G401.6 (cell line): ENCODE data around the gene UBE2R2.

Experiments
- FAIRE-seq: peaks from 2 replicates; lab custom pipeline; 2012; peaks lifted over from hg19 to GRCh38; lab: Jason Lieb, UNC

The UBE2R2 gene

DNA sequence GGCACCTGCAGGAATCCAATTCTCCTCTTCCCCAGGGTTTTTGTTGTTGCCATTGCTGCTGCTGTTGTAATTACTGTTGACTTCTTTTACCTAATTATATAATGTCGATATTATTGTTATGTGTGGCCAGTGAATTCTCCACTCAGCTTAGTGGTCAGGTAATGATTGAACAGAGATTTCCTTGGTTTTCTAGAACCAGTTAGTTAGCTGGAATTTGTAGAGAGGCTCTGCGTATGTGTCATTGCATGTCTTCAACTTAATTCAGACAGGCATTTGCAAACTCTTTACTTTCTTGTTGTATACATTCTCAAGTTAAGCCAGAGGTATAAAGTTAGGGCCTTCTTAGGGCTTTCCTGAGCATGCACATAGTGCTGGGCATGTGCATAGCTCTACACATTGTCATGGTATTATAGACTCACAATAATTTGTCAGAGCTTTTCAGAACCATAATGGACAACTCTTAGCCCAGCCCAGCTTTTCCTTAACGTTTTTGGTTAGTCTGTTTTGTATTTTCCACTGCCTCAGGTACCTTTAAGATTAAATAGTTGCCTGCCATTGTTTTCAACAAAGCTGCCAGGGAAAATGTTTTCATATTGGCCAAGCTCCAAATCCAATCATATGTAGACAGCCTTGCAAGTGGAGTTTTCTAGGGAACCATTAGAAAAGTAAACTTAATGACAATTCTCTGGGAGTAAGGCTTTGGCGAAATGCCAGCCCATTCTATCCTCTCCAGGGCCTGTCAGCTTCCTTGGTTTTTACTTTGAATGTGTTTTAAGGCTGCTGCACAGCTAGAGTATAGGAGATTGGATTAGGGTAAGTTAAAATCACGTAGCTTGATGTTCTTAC, 68.1 kb downstream of the UBE2R2 start:
- no peak for FAIRE-seq

DNA sequence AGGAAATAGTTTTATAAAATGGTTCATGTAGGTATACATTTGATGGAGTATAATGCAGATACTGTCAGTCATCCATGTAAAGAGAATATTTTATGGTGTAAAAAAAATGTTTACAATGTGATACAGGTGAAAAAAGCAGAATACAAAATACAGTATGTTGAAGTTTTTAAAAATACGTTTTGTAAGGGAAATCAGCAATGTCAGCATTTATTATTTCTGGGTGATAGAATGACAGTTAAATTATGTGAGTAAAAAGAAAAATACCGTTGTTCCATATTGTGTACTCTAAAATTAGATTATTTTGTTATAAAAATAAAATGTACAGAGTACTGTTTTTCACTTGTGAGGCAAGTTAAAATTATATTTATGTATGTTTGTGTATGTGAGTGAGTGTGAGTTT, 69.0 kb downstream of the UBE2R2 start:
- no peak for FAIRE-seq

GRCh38 chr9:33893861-33894260, 76.9 kb downstream of the UBE2R2 start:
- no peak for FAIRE-seq

DNA sequence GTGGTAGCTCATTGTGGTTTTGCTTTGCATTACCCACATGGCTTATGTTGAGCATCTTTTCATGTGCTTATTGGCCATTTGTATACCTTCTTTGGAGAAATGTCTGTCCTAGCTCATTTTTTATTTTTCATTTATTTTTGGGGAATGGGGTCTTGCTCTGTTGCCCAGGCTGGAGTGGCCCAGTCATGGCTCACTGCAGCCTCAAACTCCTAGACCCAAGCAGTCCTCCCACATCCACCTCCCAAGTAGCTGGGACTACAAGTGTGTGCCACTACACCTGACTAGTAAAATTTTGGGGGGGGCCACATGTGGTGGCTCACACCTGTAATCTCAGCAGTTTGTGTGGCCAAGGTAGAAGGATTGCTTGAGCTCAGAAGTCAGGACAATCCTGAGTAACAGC, 77.4 kb downstream of the UBE2R2 start:
- FAIRE-seq: no peak

DNA sequence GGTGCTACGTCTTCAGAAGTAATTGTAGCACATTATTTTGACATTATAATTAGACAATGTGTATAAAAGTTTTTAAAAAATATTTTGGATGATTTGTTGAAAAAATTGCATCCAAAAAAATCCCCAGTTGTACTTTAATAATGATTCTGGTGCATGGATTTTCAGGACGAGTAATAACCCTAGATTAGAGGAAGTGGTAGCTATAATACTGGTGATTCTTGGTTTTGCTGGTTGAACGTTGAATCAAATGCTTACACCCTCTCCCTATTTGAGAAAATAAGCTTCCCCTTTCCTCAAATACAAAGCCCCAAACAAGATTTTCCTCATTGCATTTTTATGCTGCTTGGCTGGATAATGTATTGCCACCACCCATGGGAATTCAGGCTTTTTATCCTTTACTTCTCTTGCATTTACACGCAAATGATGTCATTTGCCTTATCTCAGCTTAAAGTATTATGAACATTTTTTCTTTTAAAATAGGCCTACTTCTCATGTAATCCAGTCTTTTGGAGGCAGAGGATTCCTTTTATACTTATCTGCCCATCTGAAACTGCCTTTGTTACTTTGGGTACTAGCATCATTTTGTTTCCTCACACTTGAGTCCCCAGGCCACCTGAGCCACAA, 86.3 kb downstream of the UBE2R2 start:
- FAIRE-seq: no peak

DNA sequence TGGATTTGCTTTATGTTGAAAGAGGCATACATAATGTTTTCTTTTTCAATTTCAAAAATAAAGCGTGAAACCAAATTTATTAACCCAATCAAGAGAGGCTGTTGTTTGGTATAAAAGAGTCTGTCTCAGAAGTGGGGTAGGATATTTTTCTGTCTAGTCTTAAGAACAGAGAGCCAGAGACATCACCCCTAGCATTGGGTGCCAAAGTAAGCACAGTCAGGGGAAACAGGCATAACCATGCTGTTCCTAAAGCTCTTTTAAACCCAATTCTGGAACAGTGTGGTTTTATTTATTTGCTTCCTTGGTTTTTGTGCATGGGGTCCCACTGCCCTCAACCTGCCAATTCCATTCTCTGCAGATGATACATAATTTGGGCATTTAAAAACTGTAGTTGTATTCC, 88.2 kb downstream of the UBE2R2 start:
- FAIRE-seq: no peak

DNA sequence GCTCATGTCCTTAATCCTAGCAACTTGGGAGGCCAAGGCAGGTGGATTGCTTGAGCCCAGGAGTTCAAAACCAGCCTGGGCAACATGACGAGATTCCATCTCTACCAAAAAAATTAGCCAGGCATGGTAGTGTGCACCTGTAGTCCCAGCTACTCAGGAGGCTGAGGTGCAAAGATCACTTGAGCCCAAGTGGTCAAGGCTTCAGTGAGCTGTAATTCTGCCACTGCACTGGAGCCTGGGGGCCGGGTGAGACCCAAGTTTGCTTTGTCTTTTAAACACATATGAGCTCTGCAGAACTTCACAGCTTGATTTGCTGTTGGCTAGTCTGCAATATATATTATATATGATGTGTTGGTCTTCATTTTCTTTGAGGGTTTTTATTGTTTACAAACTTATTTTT, 89.8 kb downstream of the UBE2R2 start:
- FAIRE-seq: no peak

GRCh38 chr9:33907347-33907746, 90.4 kb downstream of the UBE2R2 start:
- no peak for FAIRE-seq

GRCh38 chr9:33908114-33908513, 91.2 kb downstream of the UBE2R2 start:
- FAIRE-seq: no peak

DNA sequence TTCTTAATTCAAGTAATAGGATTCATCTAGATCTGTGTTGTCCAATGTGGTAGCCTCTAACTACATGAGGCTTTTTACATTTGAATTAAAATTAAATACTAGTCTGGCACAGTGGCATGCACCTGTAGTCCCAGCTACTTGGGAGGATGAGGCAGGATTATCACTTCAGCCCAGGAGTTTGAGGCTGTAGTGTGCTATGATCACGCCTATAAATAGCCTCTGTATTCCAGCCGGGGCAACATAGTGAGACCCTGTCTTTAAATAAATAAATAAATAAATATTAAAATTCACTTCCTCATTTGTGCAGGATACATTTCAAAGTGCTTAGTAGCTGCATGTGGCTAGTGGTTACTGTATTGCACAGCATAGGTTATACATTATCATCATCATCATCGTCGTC, 91.8 kb downstream of the UBE2R2 start:
- no peak for FAIRE-seq

DNA sequence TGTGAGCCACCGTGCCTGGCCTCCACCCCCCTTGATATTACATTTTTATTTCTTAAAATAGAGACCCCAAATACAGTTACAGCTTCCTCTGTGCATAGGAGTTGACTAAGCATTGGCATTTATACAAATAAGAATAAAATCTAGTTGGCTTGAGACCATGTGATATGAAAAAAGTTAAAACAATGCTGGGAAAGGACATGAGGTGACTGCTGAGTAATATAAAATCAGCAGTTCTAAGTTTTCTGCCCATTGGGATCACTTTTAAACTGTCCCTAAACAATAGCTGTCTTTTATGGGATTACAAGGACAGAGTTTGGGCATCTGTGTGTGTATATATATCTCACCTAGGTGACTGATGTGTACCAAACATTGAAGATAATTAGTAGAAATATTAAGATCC, 96.6 kb downstream of the UBE2R2 start:
- FAIRE-seq: no peak

GRCh38 chr9:33914887-33915628, 98.1 kb downstream of the UBE2R2 start:
- no peak for FAIRE-seq

GRCh38 chr9:33917036-33917435, 100.1 kb downstream of the UBE2R2 start:
- no peak for FAIRE-seq

DNA sequence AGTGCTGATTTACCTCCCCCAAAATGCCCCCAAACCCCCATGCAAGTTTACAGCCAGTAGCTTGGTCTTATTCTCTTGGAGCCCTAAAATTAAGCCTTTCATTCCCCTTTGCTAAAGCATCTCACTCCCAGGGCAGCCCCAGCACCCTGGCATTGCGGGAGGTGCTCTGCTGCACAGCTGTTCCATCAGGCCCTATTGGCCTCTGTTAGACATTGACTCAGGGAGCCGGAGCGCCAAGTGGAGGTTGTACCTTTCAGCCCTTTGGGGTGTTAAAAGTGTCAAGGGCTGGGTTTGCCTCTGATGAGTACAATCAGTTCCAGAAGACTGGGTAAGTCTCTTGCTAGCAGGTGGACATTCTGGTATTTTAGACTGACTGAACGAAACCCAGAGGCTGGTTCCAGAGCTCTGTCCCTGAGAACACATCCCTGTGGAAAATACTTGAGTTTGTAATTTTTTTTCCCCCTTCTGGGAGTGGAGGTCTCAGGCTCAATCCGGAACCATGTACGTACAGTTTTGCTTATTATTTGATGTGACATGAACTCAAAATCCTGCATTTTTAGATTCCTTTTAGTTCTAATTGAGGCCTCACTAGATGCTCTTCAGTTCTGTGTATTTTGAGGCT, 102.4 kb downstream of the UBE2R2 start:
- no peak for FAIRE-seq

DNA sequence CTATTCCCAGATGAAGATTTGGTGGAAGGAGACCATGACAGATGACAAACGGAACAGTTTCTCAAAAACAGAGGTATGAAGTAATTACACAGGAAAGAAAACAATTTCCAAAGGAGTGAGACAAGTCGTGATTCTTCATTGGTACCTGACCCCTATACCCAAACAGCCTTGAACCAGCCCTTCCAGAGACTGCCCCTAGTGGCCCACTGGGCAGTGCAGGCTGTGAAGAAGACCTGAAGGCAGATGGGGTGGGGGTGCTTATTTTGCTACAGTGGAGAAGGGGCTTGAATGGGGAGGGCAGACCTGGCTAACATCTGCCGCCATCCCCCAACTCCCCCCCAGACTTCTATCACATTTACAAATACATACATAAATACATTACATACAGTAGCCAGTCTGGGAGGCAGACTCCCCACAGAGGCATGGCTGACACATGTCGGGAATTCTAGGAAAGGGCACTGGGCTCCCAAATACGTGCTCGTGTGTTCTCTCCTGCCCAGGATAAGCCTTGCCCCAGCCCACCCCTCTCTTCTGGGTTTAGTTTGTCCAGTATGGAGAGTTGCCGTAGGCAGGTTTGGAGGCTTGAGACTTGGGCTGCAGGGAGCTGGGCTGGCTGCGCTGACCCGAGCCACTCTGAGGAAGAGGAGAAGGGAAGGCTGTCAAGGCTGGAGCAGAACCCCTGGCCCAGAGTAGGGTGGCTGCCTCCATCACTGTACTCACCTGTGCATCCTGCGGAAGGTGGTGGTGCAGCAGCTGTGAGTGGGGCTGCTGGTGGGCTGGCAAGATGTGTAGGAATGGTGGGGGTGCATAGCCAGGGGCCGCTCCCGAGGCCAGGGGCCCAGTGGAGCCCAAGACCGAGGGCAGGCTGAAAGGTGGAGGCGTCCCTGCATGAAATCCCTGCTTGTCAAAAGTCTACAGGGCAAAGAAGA, 105.3 kb downstream of the UBE2R2 start:
- no peak for FAIRE-seq

DNA sequence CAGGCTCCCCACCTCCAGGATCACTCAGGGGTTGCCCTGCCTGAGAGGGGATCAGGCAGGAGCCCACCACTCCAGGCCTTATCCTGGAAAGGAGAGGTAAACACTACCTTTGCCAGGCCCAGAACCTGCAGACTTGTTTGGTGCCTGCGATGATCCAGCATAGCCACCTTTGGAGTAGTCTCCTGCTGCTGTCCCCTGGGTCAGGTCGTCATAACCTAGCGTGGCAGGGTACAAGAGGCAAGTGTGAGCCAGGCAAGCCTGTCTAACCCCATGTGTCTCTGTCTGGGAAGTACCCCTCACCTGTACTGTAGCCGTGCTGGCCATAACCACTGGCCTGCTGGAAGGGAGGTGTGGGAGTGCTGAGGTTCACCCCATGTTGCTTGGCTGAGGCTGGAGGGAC, 106.1 kb downstream of the UBE2R2 start:
- FAIRE-seq: no peak

GRCh38 chr9:33923998-33924701, 107.2 kb downstream of the UBE2R2 start:
- FAIRE-seq: no peak

DNA sequence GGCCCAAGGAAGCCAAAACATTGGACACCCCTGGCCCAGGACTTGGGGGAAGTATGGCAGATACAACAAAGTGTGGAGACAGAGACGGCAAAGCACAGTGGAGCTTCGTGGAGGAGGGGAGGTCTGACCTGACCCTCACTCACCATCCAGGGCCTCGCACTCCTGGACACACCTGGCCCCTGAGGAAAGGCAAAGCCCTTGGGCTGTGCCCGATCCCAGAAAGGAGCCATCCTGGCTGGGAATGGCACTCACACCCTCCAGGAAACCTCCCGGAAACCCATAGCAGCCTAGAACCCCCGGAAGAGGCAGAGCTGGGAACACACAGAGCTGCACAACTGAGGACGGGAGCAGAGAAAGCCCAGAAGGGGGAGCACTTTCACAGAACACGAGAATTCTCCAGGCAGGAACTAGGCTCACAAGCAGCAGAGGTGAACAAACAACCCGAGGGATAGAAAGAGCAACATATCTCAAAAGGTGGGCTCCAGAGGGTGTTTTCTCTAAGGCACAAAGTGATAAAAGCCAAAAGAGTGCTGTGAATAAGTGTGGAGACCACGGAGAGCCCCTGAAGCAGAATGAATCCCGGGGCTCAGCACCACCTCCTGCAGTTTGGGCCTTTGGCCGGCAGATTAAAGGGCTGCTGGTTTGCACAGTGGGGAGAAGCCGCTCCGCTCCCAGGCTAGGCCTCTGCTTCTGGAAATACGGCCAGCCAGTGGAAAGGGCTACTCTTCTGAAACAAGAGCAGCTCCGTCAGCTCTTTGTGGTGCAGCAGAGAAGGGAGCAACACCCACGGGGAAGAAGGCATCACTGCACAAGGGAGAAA, 108.2 kb downstream of the UBE2R2 start:
- FAIRE-seq: peak; percentile 87

GRCh38 chr9:33926746-33927485, 110.0 kb downstream of the UBE2R2 start:
- FAIRE-seq: no peak
